ENCODE results near the gene MBTPS1.

DNA sequence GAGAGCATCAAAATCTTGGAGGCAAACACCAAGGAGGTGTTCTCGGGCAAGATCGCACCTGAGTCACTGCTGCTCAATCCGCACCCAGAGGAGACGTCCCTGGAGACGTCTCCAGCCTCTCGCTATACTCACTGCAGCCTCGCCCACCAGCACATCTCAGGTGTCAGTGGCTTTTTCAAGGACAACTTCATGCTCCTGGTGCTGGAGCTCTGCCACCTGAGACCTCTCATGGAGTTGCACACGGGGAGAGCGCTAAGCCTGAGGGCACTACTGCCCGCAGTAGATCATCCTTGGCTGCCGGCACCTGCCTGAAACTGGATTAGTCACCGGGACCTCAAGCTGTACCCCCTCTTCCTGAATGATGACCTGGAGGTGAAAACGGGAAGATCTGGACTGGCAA, 2.6 kb upstream of the MBTPS1 start:
- TF ChIP-seq CTCF (IDR thresholded peaks at IDR 0.05) (no peak), USF2 (CRISPR knock-in tag; IDR thresholded peaks at IDR 0.05) (no peak), ATF2 (CRISPR knock-in tag; IDR thresholded peaks at IDR 0.05; ENCODE audit: borderline replicate concordance, low read depth) (no peak)
- TF ChIP-seq, protein P1, sequence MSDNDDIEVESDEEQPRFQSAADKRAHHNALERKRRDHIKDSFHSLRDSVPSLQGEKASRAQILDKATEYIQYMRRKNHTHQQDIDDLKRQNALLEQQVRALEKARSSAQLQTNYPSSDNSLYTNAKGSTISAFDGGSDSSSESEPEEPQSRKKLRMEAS (CRISPR knock-in tag; IDR thresholded peaks at IDR 0.05), result no peak
